Esophagus squamous epithelium (tissue), 4 donors: Measurements from ENCODE around the gene F5.

Source experiments
- CTCF ChIP-seq, 6 experiments: fragments of 450-650 bp in 4 of 6; fragments of 200-600 bp in 2 of 6; sonication (generic) in 2 of 6; IDR thresholded peaks; one replicate each; pipeline ENCODE4 v1.5.1; 2016 to 2019; ENCODE audit warnings: antibody characterized with exemption in 6 of 6, mild to moderate bottlenecking in 4 of 6, moderate library complexity in 4 of 6
- POLR2A ChIP-seq, 4 donors: fragments of 450-650 bp; IDR thresholded peaks; one replicate each; pipeline ENCODE4 v1.6.1; 2017; ENCODE audit warnings: antibody characterized with exemption in 4 of 4, mild to moderate bottlenecking in 4 of 4, moderate library complexity in 3 of 4

- TF ChIP-seq CTCF (IDR thresholded peaks at IDR 0.05) (no peak), POLR2A (IDR thresholded peaks at IDR 0.05) (no peak)
These were observed 94.4 kb downstream of the F5 start for GRCh38 chr1:169491845-169492281.
